NOMO-1 (cell line): ENCODE measurements around the gene COA1.

Experiments
- DNase-seq, 2 experiments: peaks; one replicate each; lab custom pipeline; 2025; ENCODE audit not compliant: unreplicated experiment in 2 of 2; lab: John Stamatoyannopoulos, UW

The COA1 gene

GRCh38 chr7:43658718-43659548 is 70.4 kb downstream of the COA1 start:
- no peak for DNase-seq

- no peak for DNase-seq
Measured at GRCh38 chr7:43656997-43657396, 72.3 kb downstream of the COA1 start.

GRCh38 chr7:43655584-43655983 is 73.7 kb downstream of the COA1 start:
- DNase-seq = no peak

- DNase-seq = no peak
Measured at GRCh38 chr7:43653891-43654504, 75.3 kb downstream of the COA1 start.

- no peak for DNase-seq
Measured at GRCh38 chr7:43653466-43653865, 75.9 kb downstream of the COA1 start.

GRCh38 chr7:43652364-43652763 is 77.0 kb downstream of the COA1 start:
- no peak for DNase-seq

- DNase-seq = no peak
Measured at GRCh38 chr7:43650457-43651052, 78.8 kb downstream of the COA1 start.

GRCh38 chr7:43649755-43650274 is 79.5 kb downstream of the COA1 start:
- DNase-seq = peak; percentile 68 to 89

- DNase-seq = peak; percentile 59 to 65
Measured at GRCh38 chr7:43648473-43649406, 80.6 kb downstream of the COA1 start.

- peak; percentile 15 to 38 for DNase-seq
Measured at GRCh38 chr7:43647673-43648472, 81.5 kb downstream of the COA1 start.

- DNase-seq = no peak
Measured at GRCh38 chr7:43647339-43647672, 82.0 kb downstream of the COA1 start.

- no peak for DNase-seq
Measured at GRCh38 chr7:43646603-43647338, 82.6 kb downstream of the COA1 start.

- DNase-seq = no peak
Measured at GRCh38 chr7:43645699-43646226, 83.6 kb downstream of the COA1 start.

- DNase-seq = no peak
Measured at GRCh38 chr7:43643846-43644245, 85.5 kb downstream of the COA1 start.

- no peak for DNase-seq
Measured at GRCh38 chr7:43642897-43643630, 86.3 kb downstream of the COA1 start.

GRCh38 chr7:43640679-43641078 is 88.6 kb downstream of the COA1 start:
- no peak for DNase-seq

GRCh38 chr7:43639858-43640491 is 89.3 kb downstream of the COA1 start:
- no peak for DNase-seq
